GM12865 (cell line): ENCODE measurements around the gene HEG1.

Experiments
- DNase-seq: peaks from one replicate; pipeline ENCODE4 v3.0.0; 2010; ENCODE audit warnings: low read depth
- H3K4me3 ChIP-seq: 2 replicates; pipeline ENCODE4 v1.5.1; 2011; ENCODE audit warnings: mild to moderate bottlenecking, low read depth, low read length, control low read depth
- TF ChIP-seq, protein P1 (sequence below): IDR thresholded peaks from 2 replicates; pipeline ENCODE4 v1.5.1; 2011; ENCODE audit warnings: low read length, control low read depth, low read depth, inconsistent platforms; ENCODE audit not compliant: insufficient read depth; ENCODE audit errors: missing control alignments

Gene HEG1

DNA sequence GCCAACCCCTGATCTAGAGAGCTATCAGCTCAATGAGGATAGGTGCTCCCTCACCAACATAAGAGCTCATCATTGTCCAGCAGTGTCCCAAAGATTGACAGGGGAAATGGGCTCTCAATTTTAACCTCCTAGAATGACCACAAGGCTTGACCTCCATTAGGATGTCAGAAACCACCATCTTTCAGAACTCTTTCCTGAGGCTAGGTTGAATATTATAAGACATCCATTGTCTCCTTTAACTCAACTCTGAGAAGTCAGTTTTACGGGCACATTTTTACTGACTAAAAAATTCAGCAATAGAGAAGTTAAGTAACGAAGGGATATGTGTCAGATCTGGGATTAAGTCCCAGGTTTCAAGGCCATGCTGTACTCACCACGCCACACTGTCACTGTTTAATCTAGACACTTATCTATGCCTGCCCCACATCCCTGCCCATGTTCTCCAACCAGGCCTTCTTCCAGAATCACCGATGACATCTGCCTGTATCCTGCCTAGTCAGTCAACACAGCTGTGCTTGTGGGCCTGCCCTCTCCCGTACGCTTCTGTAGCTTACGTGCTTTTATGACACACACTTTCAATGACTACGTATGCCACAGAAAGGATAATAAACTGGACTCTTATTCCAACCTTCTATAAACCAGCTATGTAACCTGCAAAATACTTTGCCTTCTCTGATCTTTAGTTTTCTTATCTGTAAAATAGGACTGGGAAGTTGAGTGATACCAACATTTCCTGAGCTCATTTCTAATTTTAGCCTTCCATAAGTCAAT lies 104.1 kb downstream of the HEG1 start:
- DNase-seq, result no peak
- no peak overlapping the region for H3K4me3 ChIP-seq
- TF ChIP-seq, protein P1, sequence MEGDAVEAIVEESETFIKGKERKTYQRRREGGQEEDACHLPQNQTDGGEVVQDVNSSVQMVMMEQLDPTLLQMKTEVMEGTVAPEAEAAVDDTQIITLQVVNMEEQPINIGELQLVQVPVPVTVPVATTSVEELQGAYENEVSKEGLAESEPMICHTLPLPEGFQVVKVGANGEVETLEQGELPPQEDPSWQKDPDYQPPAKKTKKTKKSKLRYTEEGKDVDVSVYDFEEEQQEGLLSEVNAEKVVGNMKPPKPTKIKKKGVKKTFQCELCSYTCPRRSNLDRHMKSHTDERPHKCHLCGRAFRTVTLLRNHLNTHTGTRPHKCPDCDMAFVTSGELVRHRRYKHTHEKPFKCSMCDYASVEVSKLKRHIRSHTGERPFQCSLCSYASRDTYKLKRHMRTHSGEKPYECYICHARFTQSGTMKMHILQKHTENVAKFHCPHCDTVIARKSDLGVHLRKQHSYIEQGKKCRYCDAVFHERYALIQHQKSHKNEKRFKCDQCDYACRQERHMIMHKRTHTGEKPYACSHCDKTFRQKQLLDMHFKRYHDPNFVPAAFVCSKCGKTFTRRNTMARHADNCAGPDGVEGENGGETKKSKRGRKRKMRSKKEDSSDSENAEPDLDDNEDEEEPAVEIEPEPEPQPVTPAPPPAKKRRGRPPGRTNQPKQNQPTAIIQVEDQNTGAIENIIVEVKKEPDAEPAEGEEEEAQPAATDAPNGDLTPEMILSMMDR, result no peak

DNA sequence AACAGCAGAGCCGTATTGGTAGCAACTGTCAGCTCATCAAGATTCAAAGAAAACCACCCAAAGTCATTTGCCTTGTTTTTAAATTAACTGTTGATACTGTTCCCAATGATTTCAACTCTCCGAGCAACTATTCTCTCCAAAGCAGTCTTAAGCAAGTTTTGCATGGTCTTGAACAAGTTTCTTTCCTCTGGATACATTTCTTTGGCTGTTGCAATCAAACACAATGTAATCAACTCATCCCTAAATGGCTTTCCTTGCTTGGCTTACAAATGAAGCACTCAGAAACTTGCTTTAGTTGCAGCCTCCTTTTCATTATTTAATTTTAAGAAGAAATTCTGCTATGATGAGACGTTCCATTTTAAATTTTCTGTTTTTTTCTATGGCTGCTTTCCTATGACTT lies 105.8 kb downstream of the HEG1 start:
- no peak for DNase-seq
- TF ChIP-seq, protein P1, result no peak
- no peak overlapping the region for H3K4me3 ChIP-seq

DNA sequence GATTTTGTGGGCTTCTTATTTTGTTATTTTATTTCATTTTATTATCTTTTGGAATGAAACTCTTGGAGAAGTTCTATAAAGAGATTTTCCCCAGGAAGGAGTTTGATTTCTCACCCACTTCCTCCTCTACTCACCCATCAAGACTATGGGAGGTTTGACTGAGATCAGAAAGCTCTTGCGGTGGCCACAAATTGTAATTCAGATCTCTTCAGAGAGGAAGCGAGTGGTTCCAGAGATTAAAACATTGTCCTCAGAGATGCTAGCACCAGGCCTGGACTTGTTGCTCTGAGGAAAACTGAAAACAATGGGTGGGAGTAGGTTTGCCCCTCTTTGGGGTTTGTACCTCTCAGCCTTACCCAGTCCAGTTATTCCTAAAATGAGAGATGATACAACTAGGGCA lies 113.2 kb downstream of the HEG1 start:
- H3K4me3 ChIP-seq, result no peak overlapping the region
- peak; percentile 14 for DNase-seq
- TF ChIP-seq, protein P1, result no peak

DNA sequence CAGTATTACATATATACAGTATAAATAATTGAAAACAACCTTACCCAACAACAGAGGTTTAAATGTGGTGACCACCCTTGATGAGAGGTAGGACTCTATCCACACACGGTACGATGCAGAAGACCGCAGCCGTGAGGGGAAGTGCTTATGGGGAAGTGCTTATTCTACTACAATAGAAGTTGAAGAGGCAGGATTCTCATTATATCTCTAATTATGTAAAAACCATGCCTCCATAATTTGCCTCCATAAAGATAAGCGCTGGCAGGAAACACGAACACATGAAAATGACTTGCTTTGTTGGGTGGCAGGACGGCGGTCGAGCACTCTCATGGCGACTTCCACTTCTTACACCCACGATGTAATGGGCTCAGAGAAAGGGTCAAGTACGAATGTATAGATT lies 114.0 kb downstream of the HEG1 start:
- no peak overlapping the region for H3K4me3 ChIP-seq
- no peak for DNase-seq
- TF ChIP-seq, protein P1, result no peak

DNA sequence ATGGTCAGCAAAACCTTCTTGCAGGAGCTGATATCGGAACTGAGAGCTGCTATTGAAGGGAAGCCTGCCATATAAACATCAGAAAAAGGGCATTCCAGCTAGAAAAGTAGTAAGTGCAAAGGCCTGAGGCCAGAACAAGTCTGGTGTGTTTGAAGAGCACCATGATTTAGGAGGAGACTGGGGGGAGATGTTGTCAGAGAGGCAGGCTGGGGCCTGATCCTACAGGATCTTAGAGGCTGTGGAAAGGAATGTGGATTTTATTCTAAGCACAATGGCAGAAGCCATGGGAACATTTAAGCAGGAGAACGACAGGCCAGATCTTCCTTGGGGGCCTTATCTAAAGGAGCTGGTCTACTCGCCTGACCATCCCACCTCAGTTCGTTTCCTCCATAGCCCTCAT lies 116.1 kb downstream of the HEG1 start:
- TF ChIP-seq, protein P1, result no peak
- no peak for DNase-seq
- no peak overlapping the region for H3K4me3 ChIP-seq

DNA sequence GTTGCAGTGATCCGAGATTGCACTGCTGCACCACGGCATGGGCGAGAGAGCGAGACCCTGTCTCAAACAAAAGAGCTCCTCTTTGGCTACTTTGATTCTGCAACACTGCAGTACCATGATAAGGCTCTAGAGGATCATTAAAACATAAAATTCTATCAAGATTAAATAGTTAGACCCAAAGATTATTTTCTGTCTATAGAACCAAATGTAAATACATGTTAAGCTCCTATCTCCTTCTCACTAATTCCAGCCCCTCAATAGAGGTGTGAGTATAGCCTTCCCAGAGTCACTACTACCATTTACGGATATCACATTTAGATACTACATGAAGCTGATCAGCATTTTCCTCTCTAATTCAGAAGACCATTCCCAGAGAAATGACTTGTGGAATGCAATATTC lies 116.9 kb downstream of the HEG1 start:
- TF ChIP-seq, protein P1, result no peak
- no peak for DNase-seq

DNA sequence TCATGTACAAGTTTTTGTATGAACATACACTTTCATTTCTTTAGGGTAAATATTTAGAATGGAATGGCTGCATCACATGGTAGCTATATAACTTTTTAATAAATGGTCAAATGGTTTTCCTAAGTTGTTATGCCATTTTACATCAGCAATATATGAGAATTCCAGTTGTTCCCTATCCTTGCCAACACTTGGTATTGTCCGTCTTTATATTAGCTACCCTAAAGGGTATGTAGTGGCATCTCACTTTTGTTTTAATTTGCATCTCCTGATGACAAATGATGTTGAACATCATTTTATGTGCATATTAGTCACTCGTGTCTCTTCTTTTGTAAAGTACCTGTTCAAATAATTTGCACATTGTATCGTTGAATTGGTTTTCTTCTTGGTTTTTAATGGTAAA lies 118.7 kb downstream of the HEG1 start:
- no peak for DNase-seq
- TF ChIP-seq, protein P1, result no peak

More for the DNA sequence above, 116.9 kb downstream of the HEG1 start:
- no peak overlapping the region for H3K4me3 ChIP-seq

More for the DNA sequence above, 118.7 kb downstream of the HEG1 start:
- H3K4me3 ChIP-seq, result no peak overlapping the region
